AG04450 (cell line): ENCODE data around the gene LBX2. TPM values are rescaled to one million over a fixed set of nuclear protein-coding genes. Genes with fewer than 3 reads are reported as not detected.

Source experiments
- CTCF ChIA-PET: fragments of 300-600, 350-600 bp; formaldehyde crosslinking; extraction: SDS; loops from one replicate; lab custom pipeline; 2022; ENCODE audit warnings: antibody characterized with exemption, inconsistent platforms; lab: Charles Lee
- POLR2A ChIA-PET: fragments of 350-600 bp; formaldehyde crosslinking; extraction: SDS; loops from one replicate; lab custom pipeline; 2021; ENCODE audit warnings: antibody characterized with exemption, inconsistent platforms; lab: Yijun Ruan, JAX
- DNase-seq: peaks from one replicate; pipeline ENCODE4 v3.0.0-alpha.2; 2011; ENCODE audit warnings: low read depth, low spot score
- H3K27ac ChIP-seq: one replicate; pipeline ENCODE4 v1.5.1; 2012; ENCODE audit warnings: low read depth, low read length, control low read depth
- H3K27me3 ChIP-seq: one replicate; pipeline ENCODE4 v1.6.0; 2012; ENCODE audit warnings: low read length; ENCODE audit not compliant: control insufficient read depth, insufficient read depth
- H3K4me3 ChIP-seq: 2 replicates; pipeline ENCODE4 v1.5.1; 2011; ENCODE audit warnings: mild to moderate bottlenecking, low read depth, low read length, control low read depth
- H3K9me3 ChIP-seq: 2 replicates; pipeline ENCODE4 v1.5.1; 2012; ENCODE audit warnings: low read length; ENCODE audit not compliant: control insufficient read depth, insufficient read depth
- polyA plus RNA-seq: library from polyadenylated mRNA; depleted of rRNA; stranded (reverse); fragments of >200 nt; gene quantifications from 2 replicates; pipeline ENCODE4 v1.2.3, GENCODE V29; 2011
- TF ChIP-seq, protein P1 (sequence below): IDR thresholded peaks from 2 replicates; pipeline ENCODE4 v1.5.1; 2011; ENCODE audit warnings: low read depth, low read length, control low read depth, inconsistent platforms

Gene LBX2
- polyA plus RNA-seq, 1 experiment, result 0.86 TPM

GRCh38 chr2:74522516-74522915 is 23.1 kb upstream of the LBX2 start:
- DNase-seq, result no peak
- ChIA-PET CTCF (interaction anchor here (1.8 kb wide), 1 partner anchor 66 kb away, joined by 4 read pairs; no protein-coding TSS in a partner anchor), POLR2A (no interaction called here)
- no peak overlapping the region for H3K4me3 ChIP-seq
- H3K9me3 ChIP-seq, result peaks cover 5% of the 10 kb centered on the region; the same call in 1 of the 2 replicates
- H3K27me3 ChIP-seq, result peaks cover 48% of the 10 kb centered on the region
- no peak overlapping the region for H3K27ac ChIP-seq
- TF ChIP-seq, protein P1, sequence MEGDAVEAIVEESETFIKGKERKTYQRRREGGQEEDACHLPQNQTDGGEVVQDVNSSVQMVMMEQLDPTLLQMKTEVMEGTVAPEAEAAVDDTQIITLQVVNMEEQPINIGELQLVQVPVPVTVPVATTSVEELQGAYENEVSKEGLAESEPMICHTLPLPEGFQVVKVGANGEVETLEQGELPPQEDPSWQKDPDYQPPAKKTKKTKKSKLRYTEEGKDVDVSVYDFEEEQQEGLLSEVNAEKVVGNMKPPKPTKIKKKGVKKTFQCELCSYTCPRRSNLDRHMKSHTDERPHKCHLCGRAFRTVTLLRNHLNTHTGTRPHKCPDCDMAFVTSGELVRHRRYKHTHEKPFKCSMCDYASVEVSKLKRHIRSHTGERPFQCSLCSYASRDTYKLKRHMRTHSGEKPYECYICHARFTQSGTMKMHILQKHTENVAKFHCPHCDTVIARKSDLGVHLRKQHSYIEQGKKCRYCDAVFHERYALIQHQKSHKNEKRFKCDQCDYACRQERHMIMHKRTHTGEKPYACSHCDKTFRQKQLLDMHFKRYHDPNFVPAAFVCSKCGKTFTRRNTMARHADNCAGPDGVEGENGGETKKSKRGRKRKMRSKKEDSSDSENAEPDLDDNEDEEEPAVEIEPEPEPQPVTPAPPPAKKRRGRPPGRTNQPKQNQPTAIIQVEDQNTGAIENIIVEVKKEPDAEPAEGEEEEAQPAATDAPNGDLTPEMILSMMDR, result no peak

GRCh38 chr2:74516650-74517049 is 17.2 kb upstream of the LBX2 start:
- no peak for DNase-seq
- H3K27ac ChIP-seq, result no peak overlapping the region
- TF ChIP-seq, protein P1, result no peak
- H3K9me3 ChIP-seq, result peaks cover 18% of the 10 kb centered on the region; the same call in 1 of the 2 replicates
- CTCF ChIA-PET, result no interaction called here
- no peak overlapping the region for H3K4me3 ChIP-seq
- POLR2A ChIA-PET, result no interaction called here
- H3K27me3 ChIP-seq, result peaks cover 85% of the 10 kb centered on the region

DNA sequence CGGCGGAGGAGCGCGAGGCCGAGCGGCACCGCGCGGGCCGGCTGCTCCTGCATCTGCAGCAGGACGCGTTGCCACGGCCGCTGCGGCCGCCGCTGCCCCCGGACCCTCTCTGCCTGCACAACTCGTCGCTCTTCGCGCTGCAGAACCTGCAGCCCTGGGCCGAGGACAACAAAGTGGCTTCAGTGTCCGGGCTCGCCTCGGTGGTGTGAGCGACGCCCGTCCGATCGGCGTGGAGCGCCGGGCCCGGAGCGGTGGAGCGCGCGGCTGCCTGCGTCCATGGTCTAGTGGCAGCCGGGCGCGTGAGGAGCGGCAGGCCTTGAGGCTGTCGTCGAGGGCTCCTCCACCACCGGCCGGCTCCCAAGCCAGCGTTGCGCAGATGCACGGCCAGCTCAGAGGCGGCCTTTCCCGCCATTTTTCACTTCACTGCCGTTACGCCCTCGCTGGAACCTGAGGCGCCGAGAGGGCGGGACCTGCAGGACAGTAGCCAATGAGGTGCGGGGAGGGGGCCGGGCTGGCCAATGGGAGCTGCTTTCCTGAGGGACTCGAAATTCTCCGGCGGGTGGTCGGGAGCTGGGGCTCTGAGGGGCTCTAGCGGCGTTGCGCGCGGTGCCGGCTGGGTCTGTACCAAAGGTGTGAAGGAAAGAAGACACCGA is 16.7 kb upstream of the LBX2 start:
- peaks cover 18% of the 10 kb centered on the region; the same call in 1 of the 2 replicates for H3K9me3 ChIP-seq
- H3K27ac ChIP-seq, result no peak overlapping the region
- peak overlapping the region; percentile 7; the same call in 1 of the 2 replicates for H3K4me3 ChIP-seq
- no peak for DNase-seq
- POLR2A ChIA-PET, result no interaction called here
- CTCF ChIA-PET, result no interaction called here
- peaks cover 89% of the 10 kb centered on the region for H3K27me3 ChIP-seq
- TF ChIP-seq, protein P1, result no peak

DNA sequence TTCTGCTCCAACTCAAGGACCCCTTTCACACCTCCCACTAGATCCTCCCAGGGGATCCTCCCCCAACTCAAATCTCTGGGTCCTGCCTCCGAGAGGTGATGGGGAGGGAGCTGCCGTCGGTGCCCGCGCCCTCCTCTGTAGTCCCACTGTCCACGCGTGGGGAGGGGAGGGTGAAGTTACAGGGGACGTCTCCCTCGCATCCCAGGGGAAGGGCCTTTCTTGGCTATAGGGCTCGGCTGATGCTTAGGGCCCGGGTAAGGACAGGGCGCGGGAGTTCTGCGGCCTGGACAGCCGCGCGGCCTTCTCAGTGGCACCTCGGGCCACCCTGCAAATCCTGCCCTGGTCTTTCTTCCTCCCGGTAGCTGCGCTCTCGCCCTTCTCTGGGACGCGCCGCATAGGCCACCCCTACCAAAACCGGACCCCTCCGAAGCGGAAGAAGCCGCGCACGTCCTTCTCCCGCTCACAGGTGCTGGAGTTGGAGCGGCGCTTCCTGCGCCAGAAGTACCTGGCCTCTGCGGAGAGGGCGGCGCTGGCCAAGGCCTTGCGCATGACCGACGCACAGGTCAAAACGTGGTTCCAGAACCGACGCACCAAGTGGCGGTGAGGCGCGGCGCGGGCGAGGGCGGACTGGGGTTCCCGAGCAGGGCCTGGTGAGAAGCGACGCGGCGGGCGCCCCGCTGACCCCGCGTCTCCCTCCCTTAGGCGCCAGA is 16.0 kb upstream of the LBX2 start:
- ChIA-PET POLR2A (no interaction called here), CTCF (no interaction called here)
- Histone ChIP-seq H3K4me3 (no peak overlapping the region), H3K9me3 (peaks cover 18% of the 10 kb centered on the region; the same call in 1 of the 2 replicates), H3K27me3 (peaks cover 89% of the 10 kb centered on the region), H3K27ac (no peak overlapping the region)
- no peak for DNase-seq
- TF ChIP-seq, protein P1, result no peak
